Measurements from ENCODE around the gene PRKACA. TPM values are rescaled to one million over a fixed set of nuclear protein-coding genes. Genes with fewer than 3 reads are reported as not detected.

The PRKACA gene
- total and polyA plus RNA-seq, 4 donors: 43.7 to 103 (median 67.9) TPM

DNA sequence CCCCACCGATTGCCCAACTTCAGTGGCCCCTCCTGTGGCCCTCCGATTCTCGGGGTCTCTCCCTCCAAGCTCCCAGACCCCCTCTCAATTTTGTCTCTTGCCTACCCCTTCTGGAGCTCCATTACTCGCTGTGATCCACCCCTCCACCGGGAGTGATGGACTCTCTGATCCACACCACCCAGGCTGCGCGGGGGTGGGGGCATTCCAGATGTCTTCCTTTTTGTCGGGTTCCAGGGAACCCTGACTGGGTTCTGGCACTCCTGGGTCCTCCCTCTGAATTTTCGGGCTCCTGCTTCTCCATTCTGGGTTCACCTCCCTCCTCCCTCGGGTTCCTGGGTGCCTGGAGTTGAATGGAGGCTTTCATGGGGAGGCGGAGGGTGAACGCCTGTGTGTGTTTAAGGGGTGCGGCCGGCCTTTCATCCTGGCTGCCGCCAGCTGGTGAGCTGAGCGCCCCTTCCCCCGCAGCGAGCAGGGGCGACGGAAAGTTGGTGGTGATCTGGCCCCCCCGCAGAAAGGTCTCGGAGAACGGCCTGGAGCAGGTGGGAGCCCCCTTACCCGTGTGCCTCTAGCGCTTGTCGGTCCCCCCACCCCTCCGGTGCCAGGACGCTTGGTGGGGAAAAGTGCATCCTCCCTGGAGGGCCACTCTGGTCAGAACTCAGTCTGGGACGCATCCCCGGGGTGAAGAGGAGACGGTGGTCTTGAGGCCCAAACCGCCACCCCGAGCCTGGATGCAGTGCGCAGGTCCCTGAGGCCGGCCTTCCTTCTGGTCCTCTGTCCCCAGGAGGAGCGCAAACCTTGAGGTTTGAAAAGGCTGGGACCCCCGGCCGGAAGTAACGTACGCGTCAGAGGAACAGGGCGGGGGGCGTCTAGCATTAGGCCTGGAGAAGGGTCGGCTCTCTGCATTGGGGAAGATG lies 43.4 kb downstream of the PRKACA start:
- no peak for ATAC-seq (ENCODE audit: insufficient read depth, low FRiP score)
- peak in 2 of 3 donors; percentile 34 to 43 for DNase-seq
- Histone ChIP-seq H3K9me3 (ENCODE audit: control insufficient read depth in 4 of 4, insufficient read depth in 3 of 4, low read length in 3 of 4) (no peaks in the 10 kb centered on the region), H3K4me1 (ENCODE audit: control insufficient read depth in 5 of 5, insufficient read depth in 5 of 5, low read length in 5 of 5) (peaks cover 0 to 34% (median 3%) of the 10 kb centered on the region in 5 donors), H3K9ac (ENCODE audit: insufficient read depth in 1 of 2, low read length in 2 of 2) (peak overlapping the region in 1 of 2 donors; percentile 13), H3K36me3 (ENCODE audit: control insufficient read depth in 4 of 4, insufficient read depth in 4 of 4, low read length in 4 of 4) (no peaks in the 10 kb centered on the region), H3K4me3 (peak overlapping the region; percentile 40), H3K27me3 (ENCODE audit: control insufficient read depth in 3 of 3, insufficient read depth in 3 of 3, low read length in 2 of 3) (no peaks in the 10 kb centered on the region), H3K27ac (ENCODE audit: low read depth in 1 of 2, low read length in 1 of 2) (peak overlapping the region; percentile 93 to 95)
- 3% methylated on average over 43 to 44 of the region's 44 CpGs for WGBS, 2 donors
- TF ChIP-seq, protein P1, sequence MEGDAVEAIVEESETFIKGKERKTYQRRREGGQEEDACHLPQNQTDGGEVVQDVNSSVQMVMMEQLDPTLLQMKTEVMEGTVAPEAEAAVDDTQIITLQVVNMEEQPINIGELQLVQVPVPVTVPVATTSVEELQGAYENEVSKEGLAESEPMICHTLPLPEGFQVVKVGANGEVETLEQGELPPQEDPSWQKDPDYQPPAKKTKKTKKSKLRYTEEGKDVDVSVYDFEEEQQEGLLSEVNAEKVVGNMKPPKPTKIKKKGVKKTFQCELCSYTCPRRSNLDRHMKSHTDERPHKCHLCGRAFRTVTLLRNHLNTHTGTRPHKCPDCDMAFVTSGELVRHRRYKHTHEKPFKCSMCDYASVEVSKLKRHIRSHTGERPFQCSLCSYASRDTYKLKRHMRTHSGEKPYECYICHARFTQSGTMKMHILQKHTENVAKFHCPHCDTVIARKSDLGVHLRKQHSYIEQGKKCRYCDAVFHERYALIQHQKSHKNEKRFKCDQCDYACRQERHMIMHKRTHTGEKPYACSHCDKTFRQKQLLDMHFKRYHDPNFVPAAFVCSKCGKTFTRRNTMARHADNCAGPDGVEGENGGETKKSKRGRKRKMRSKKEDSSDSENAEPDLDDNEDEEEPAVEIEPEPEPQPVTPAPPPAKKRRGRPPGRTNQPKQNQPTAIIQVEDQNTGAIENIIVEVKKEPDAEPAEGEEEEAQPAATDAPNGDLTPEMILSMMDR (IDR thresholded peaks at IDR 0.05; ENCODE audit: control extremely low read depth, extremely low read depth): no peak

DNA sequence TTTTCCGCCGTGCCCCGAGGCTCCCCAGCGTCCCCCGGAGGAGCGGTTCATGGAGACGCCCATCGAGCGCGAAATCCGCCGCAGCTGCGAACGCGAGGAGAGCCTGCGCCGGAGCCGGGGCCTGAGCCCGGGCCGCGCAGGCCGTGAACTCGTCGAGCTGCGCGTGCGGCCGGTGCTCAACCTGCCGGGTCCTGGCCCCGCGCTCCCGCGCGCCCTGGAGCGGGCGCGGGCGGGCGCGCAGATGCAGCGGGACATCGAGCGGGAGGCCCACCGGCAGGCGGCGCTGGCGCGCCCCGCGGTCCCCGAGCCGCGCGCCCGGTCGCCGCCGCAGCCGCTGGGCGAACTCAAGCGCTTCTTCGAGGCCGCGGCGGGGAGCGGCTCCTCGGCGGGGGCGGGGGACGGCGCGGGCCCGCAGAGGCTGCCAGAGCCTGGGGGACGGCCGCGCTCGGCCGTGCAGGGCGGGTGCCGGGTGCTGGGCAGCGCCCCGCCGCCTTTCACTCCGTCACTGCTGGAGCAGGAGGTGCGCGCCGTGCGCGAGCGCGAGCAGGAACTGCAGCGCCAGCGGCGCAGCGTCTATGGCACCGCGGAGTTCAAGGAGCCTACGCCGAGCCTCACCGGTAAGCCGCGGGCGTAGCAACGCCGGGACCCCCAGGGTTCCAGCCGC lies 44.2 kb downstream of the PRKACA start:
- Histone ChIP-seq H3K9ac (ENCODE audit: insufficient read depth in 1 of 2, low read length in 2 of 2) (no peak overlapping the region), H3K27ac (ENCODE audit: low read depth in 1 of 2, low read length in 1 of 2) (peak overlapping the region; percentile 93 to 95), H3K4me1 (ENCODE audit: control insufficient read depth in 5 of 5, insufficient read depth in 5 of 5, low read length in 5 of 5) (peaks cover 0 to 34% (median 3%) of the 10 kb centered on the region in 5 donors), H3K36me3 (ENCODE audit: control insufficient read depth in 4 of 4, insufficient read depth in 4 of 4, low read length in 4 of 4) (no peaks in the 10 kb centered on the region), H3K27me3 (ENCODE audit: control insufficient read depth in 3 of 3, insufficient read depth in 3 of 3, low read length in 2 of 3) (no peaks in the 10 kb centered on the region), H3K4me3 (peak overlapping the region; percentile 40), H3K9me3 (ENCODE audit: control insufficient read depth in 4 of 4, insufficient read depth in 3 of 4, low read length in 3 of 4) (no peaks in the 10 kb centered on the region)
- TF ChIP-seq, protein P1 (IDR thresholded peaks at IDR 0.05; ENCODE audit: control extremely low read depth, extremely low read depth): peak; percentile 30
- peak; percentile 50 for ATAC-seq (ENCODE audit: insufficient read depth, low FRiP score)
- 0 to 1% methylated on average over 60 to 106 of the region's 106 CpGs for WGBS, 2 donors
- peak; percentile 76 to 83 (median 79) for DNase-seq

DNA sequence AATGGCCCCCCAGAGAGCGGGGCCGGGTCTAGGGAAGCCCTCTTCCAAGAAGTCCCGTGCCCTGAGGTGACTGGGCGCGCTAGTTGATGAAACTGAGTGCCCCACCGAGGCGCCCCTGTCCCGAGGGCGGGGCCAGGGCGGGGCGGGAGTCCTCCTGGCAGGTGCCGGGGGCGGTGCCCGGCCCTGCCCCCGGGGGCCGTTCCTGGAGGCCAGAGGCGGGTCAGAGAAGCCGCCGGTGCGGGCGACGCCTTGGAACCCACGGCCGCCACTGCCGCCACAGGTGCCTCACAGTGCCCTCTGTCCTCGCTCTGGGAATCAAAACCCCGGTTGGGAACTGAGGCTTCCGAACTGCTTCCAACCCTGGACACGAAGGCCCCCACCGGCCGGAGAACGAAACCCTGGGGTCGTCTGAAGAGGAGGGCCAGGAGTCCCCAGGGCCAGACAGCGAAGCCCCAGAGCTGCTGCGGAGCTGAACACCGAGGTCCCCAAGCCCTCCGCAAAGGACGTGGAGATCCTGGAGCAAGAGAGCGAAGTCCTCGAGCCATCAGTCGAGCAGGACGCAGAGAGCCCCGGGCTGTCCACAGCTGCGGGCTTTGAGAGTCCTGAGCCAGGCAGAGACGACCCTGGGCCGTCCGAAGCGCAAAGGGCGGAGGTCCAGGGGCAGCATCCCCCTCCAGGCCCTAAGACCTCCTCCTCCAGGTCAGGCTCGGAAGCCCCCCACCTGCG lies 44.9 kb downstream of the PRKACA start, which contains the start of gene MISP3:
MISP3 (plus strand) TSS at position 252 of the 726 bp plus-strand sequence. CDS start 524 bp downstream, outside the sequence.
- H3K9me3 ChIP-seq (ENCODE audit: control insufficient read depth in 4 of 4, insufficient read depth in 3 of 4, low read length in 3 of 4): no peaks in the 10 kb centered on the region
- DNase-seq (peak in 2 of 3 donors; percentile 16 to 33), ATAC-seq (ENCODE audit: insufficient read depth, low FRiP score) (peak; percentile 60)
- WGBS, 2 donors: 1 to 2% methylated on average over 43 to 51 of the region's 51 CpGs
- H3K27me3 ChIP-seq (ENCODE audit: control insufficient read depth in 3 of 3, insufficient read depth in 3 of 3, low read length in 2 of 3): no peaks in the 10 kb centered on the region
- TF ChIP-seq, protein P1 (IDR thresholded peaks at IDR 0.05; ENCODE audit: control extremely low read depth, extremely low read depth): no peak
- peak within 1 kb of the TSS; percentile 40 for H3K4me3 ChIP-seq
- peak within 1 kb of the TSS; percentile 93 to 95 for H3K27ac ChIP-seq (ENCODE audit: low read depth in 1 of 2, low read length in 1 of 2)
- no peak within 1 kb of the TSS for H3K9ac ChIP-seq (ENCODE audit: insufficient read depth in 1 of 2, low read length in 2 of 2)
- peaks cover 0 to 34% (median 3%) of the 10 kb centered on the region in 5 donors for H3K4me1 ChIP-seq (ENCODE audit: control insufficient read depth in 5 of 5, insufficient read depth in 5 of 5, low read length in 5 of 5)
- no peaks in the 10 kb centered on the region for H3K36me3 ChIP-seq (ENCODE audit: control insufficient read depth in 4 of 4, insufficient read depth in 4 of 4, low read length in 4 of 4)
